ENCODE results near the gene RPL5.

Gene RPL5

GRCh38 chr1:92858564-92859399 lies 26.9 kb downstream of the RPL5 start:
- peak; percentile 93 for DNase-seq

GRCh38 chr1:92859400-92860039 lies 27.7 kb downstream of the RPL5 start:
- no peak for DNase-seq

- no peak for DNase-seq
These were observed 30.8 kb downstream of the RPL5 start for GRCh38 chr1:92862605-92863004.

- DNase-seq: no peak
These were observed 32.3 kb downstream of the RPL5 start for GRCh38 chr1:92864131-92864530.

GRCh38 chr1:92870591-92870990 lies 38.8 kb downstream of the RPL5 start:
- DNase-seq: no peak

GRCh38 chr1:92872719-92873118 lies 40.9 kb downstream of the RPL5 start:
- DNase-seq: no peak

GRCh38 chr1:92874987-92875386 lies 43.1 kb downstream of the RPL5 start:
- no peak for DNase-seq

GRCh38 chr1:92876351-92876750 lies 44.5 kb downstream of the RPL5 start:
- DNase-seq: no peak

GRCh38 chr1:92877081-92877711 lies 45.4 kb downstream of the RPL5 start:
- no peak for DNase-seq

- DNase-seq: no peak
These were observed 46.0 kb downstream of the RPL5 start for GRCh38 chr1:92877792-92878191.

- DNase-seq: peak; percentile 7
These were observed 47.6 kb downstream of the RPL5 start for GRCh38 chr1:92879316-92879968.

- no peak for DNase-seq
These were observed 49.6 kb downstream of the RPL5 start for GRCh38 chr1:92881391-92881790.

GRCh38 chr1:92882819-92883218 lies 51.0 kb downstream of the RPL5 start:
- DNase-seq: no peak

GRCh38 chr1:92883297-92883696 lies 51.5 kb downstream of the RPL5 start:
- DNase-seq: no peak

- no peak for DNase-seq
These were observed 52.4 kb downstream of the RPL5 start for GRCh38 chr1:92884195-92884594.

- DNase-seq: no peak
These were observed 55.1 kb downstream of the RPL5 start for GRCh38 chr1:92886886-92887419.

GRCh38 chr1:92887465-92887864 lies 55.6 kb downstream of the RPL5 start:
- DNase-seq: no peak
